HEK293 (cell line): ENCODE measurements around the gene CHI3L1.

ENCODE experiments used
- CTCF ChIA-PET: fragments of 350-600 bp; formaldehyde crosslinking; extraction: SDS; loops from one replicate; lab custom pipeline; 2021; ENCODE audit warnings: antibody characterized with exemption; lab: Yijun Ruan, JAX
- POLR2A ChIA-PET: fragments of 300-600 bp; formaldehyde crosslinking; extraction: SDS; loops from one replicate; lab custom pipeline; 2020; ENCODE audit warnings: antibody characterized with exemption, inconsistent platforms; lab: Yijun Ruan, JAX
- H3K27ac ChIP-seq: fragments of 200-500 bp; sonication (Bioruptor generic); 2 replicates; pipeline ENCODE4 v1.5.1; 2014; ENCODE audit warnings: low read depth, low read length, control low read depth, inconsistent platforms; ENCODE audit errors: extremely low read depth
- H3K36me3 ChIP-seq, 2 experiments: fragments of 200-500 bp in 1 of 2; sonication (Bioruptor generic) in 1 of 2; 1 replicate in 1 of 2; 2 replicates in 1 of 2; pipeline ENCODE4 v1.5.1; 2014 to 2017; ENCODE audit warnings: inconsistent platforms in 2 of 2, low read length in 2 of 2; ENCODE audit not compliant: control insufficient read depth in 2 of 2, insufficient read depth in 1 of 2
- H3K4me1 ChIP-seq: fragments of 200-500 bp; sonication (Bioruptor generic); 2 replicates; pipeline ENCODE4 v1.5.1; 2014; ENCODE audit warnings: mild to moderate bottlenecking, low read length, inconsistent platforms; ENCODE audit not compliant: control insufficient read depth, insufficient read depth
- H3K4me3 ChIP-seq: 2 replicates; pipeline ENCODE4 v1.5.1; 2011; ENCODE audit warnings: low read depth, mild to moderate bottlenecking, control low read depth, low read length, moderate library complexity
- H3K9me3 ChIP-seq: fragments of 200-500 bp; sonication (Bioruptor generic); 2 replicates; pipeline ENCODE4 v1.5.1; 2014; ENCODE audit warnings: low read depth, low read length, inconsistent platforms; ENCODE audit not compliant: control insufficient read depth, insufficient read depth
- TRIM28 ChIP-seq: IDR thresholded peaks from 2 replicates; pipeline ENCODE4 v1.6.1; 2011; ENCODE audit warnings: low read length, control low read depth, borderline replicate concordance
- YY2 ChIP-seq: fragments of 450-650 bp; formaldehyde crosslinking; IDR thresholded peaks from 2 replicates; pipeline ENCODE4 v1.5.1; 2016; ENCODE audit warnings: missing biosample characterization, missing genetic modification characterization
- ZBTB17 ChIP-seq: fragments of 450-650 bp; formaldehyde crosslinking; IDR thresholded peaks from 2 replicates; pipeline ENCODE4 v1.5.1; 2016; ENCODE audit warnings: missing biosample characterization, missing genetic modification characterization
- ZBTB48 ChIP-seq: fragments of 450-650 bp; formaldehyde crosslinking; IDR thresholded peaks from 2 replicates; pipeline ENCODE4 v1.5.1; 2016; ENCODE audit warnings: missing biosample characterization, missing genetic modification characterization
- ZFP41 ChIP-seq: fragments of 450-650 bp; formaldehyde crosslinking; IDR thresholded peaks from 2 replicates; pipeline ENCODE4 v1.5.1; 2016; ENCODE audit warnings: missing biosample characterization, missing genetic modification characterization, borderline replicate concordance
- ZNF221 ChIP-seq: fragments of 450-650 bp; formaldehyde crosslinking; IDR thresholded peaks from 2 replicates; pipeline ENCODE4 v1.5.1; 2017; ENCODE audit warnings: missing biosample characterization, missing genetic modification characterization, borderline replicate concordance
- ZNF354C ChIP-seq: fragments of 450-650 bp; formaldehyde crosslinking; IDR thresholded peaks from 2 replicates; pipeline ENCODE4 v1.5.1; 2016; ENCODE audit warnings: missing biosample characterization, missing genetic modification characterization, low read depth, borderline replicate concordance
- ZNF521 ChIP-seq: fragments of 450-650 bp; formaldehyde crosslinking; IDR thresholded peaks from 2 replicates; pipeline ENCODE4 v1.5.1; 2017; ENCODE audit warnings: missing biosample characterization, mild to moderate bottlenecking, missing genetic modification characterization
- ZNF529 ChIP-seq: fragments of 450-650 bp; formaldehyde crosslinking; IDR thresholded peaks from 2 replicates; pipeline ENCODE4 v1.5.1; 2017; ENCODE audit warnings: missing genetic modification characterization, missing biosample characterization; ENCODE audit not compliant: insufficient replicate concordance
- ZNF660 ChIP-seq: fragments of 450-650 bp; IDR thresholded peaks from 2 replicates; pipeline ENCODE4 v1.5.1; 2018; ENCODE audit warnings: missing biosample characterization, mild to moderate bottlenecking, missing genetic modification characterization
- TF ChIP-seq, protein P1 (sequence below): fragments of 450-650 bp; formaldehyde crosslinking; IDR thresholded peaks from 2 replicates; pipeline ENCODE4 v1.5.1; 2016; ENCODE audit warnings: missing biosample characterization, missing genetic modification characterization
- TF ChIP-seq, protein P2 (sequence below): fragments of 450-650 bp; formaldehyde crosslinking; IDR thresholded peaks from 2 replicates; pipeline ENCODE4 v1.5.1; 2016; ENCODE audit warnings: missing biosample characterization, missing genetic modification characterization

The CHI3L1 gene

DNA sequence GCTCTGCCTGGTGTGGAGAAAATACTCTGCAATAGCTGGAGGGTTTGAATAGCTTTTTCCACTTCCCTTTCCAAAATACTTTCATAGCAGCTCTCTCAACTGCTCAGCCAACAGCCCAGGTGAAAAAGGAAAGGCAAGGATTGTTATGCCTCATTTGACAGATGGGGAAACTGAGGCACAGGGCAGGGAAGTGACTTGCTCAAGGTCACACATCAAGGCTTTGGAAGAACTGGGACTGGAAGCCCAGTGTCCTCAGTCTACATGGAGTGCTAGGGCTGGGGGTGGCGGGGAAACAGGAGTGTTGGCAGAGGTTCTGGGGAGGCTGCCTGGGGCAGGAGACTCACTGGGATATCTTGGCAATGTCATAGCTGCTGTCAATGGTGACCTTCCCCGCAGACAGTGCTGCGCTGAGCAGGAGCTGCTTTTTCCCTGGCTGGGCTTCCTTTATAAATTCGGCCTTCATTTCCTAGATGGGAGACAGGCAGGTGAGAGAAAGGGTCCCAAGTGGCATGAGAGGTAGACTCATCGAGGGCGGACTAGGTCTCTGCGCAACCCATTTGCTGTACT is 4.0 kb downstream of the CHI3L1 start:
- CTCF ChIA-PET = interaction anchor here (0.6 to 3.3 kb wide), 6 partner anchors 10 to 84 kb away, joined by 3 to 20 read pairs (median 4); no protein-coding TSS in a partner anchor
- no peaks in the 10 kb centered on the region; the same call in 1 of the 2 replicates for H3K4me1 ChIP-seq
- POLR2A ChIA-PET = interaction anchor here (1.0 kb wide), 1 partner anchor 64 kb away, joined by 3 read pairs; no protein-coding TSS in a partner anchor
- H3K9me3 ChIP-seq = no peaks in the 10 kb centered on the region
- no peak for TF ChIP-seq ZBTB48 (tag by site-specific recombination)
- no peak for TF ChIP-seq YY2 (tag by site-specific recombination)
- TF ChIP-seq ZNF521 (tag by site-specific recombination) = no peak
- TF ChIP-seq, protein P1, sequence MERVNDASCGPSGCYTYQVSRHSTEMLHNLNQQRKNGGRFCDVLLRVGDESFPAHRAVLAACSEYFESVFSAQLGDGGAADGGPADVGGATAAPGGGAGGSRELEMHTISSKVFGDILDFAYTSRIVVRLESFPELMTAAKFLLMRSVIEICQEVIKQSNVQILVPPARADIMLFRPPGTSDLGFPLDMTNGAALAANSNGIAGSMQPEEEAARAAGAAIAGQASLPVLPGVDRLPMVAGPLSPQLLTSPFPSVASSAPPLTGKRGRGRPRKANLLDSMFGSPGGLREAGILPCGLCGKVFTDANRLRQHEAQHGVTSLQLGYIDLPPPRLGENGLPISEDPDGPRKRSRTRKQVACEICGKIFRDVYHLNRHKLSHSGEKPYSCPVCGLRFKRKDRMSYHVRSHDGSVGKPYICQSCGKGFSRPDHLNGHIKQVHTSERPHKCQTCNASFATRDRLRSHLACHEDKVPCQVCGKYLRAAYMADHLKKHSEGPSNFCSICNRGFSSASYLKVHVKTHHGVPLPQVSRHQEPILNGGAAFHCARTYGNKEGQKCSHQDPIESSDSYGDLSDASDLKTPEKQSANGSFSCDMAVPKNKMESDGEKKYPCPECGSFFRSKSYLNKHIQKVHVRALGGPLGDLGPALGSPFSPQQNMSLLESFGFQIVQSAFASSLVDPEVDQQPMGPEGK (tag by site-specific recombination) = no peak
- no peak for TF ChIP-seq ZBTB17 (tag by site-specific recombination)
- TF ChIP-seq, protein P2, sequence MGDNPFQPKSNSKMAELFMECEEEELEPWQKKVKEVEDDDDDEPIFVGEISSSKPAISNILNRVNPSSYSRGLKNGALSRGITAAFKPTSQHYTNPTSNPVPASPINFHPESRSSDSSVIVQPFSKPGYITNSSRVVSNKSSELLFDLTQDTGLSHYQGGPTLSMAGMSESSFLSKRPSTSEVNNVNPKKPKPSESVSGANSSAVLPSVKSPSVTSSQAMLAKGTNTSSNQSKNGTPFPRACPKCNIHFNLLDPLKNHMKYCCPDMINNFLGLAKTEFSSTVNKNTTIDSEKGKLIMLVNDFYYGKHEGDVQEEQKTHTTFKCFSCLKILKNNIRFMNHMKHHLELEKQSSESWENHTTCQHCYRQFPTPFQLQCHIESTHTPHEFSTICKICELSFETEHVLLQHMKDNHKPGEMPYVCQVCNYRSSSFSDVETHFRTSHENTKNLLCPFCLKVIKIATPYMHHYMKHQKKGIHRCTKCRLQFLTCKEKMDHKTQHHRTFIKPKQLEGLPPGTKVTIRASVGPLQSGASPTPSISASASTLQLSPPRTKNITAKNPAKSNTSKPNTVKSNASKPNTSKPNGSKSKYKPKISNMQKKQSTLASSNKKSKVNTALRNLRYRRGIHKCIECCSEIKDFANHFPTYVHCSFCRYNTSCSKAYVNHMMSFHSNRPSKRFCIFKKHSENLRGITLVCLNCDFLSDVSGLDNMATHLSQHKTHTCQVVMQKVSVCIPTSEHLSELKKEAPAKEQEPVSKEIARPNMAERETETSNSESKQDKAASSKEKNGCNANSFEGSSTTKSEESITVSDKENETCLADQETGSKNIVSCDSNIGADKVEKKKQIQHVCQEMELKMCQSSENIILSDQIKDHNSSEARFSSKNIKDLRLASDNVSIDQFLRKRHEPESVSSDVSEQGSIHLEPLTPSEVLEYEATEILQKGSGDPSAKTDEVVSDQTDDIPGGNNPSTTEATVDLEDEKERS (tag by site-specific recombination) = no peak
- TF ChIP-seq ZNF221 (tag by site-specific recombination) = no peak
- no peak for TF ChIP-seq ZNF529 (tag by site-specific recombination)
- TF ChIP-seq ZNF354C (tag by site-specific recombination) = no peak
- no peak overlapping the region for H3K4me3 ChIP-seq
- H3K27ac ChIP-seq = no peak overlapping the region
- no peaks in the 10 kb centered on the region for H3K36me3 ChIP-seq

DNA sequence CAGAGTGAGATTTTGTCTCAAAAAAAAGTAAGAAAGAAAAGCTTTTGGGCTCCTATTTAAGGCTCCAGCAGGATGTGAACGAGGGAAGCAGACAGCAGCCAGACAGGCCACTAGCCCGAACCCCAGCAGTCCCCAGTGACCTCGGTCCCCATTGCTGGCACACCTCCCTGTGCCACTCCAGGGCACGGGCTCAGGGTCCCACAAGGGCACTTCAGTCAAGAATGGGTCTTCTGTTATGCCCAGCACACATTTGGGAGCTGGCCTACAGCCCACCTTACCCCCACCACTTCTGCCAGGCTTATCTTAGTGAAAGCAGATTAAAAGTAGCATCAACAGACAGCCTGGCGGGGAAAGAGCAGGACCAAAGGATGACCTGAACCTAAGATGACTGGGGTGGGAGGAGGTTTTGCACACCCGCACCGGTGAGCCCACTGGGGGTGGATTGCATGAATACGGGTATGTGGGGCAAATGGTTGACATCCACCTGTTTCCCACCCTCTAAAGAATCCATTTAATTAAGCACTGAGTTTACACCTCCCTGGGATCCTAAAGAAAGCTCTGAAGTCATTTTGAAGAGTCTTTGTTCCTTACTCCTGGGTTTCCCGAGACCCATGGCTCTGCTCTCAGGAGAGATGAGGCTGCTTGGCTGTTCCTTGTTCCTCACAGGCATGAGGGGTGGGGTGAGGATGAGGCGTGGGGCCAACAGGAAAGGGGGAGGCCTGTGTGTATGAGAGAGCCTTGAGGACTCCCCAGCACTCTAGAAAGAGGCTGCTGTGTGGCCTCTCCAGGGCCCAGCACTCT is 4.7 kb downstream of the CHI3L1 start:
- Histone ChIP-seq H3K36me3 (no peaks in the 10 kb centered on the region), H3K27ac (no peak overlapping the region), H3K4me3 (no peak overlapping the region), H3K4me1 (no peaks in the 10 kb centered on the region; the same call in 1 of the 2 replicates), H3K9me3 (no peaks in the 10 kb centered on the region)
- POLR2A ChIA-PET = interaction anchor here (1.0 kb wide), 1 partner anchor 64 kb away, joined by 3 read pairs; no protein-coding TSS in a partner anchor
- no peak for TF ChIP-seq TRIM28
- CTCF ChIA-PET = interaction anchor here (0.6 to 3.3 kb wide), 6 partner anchors 9 to 86 kb away, joined by 3 to 20 read pairs (median 4); no protein-coding TSS in a partner anchor

DNA sequence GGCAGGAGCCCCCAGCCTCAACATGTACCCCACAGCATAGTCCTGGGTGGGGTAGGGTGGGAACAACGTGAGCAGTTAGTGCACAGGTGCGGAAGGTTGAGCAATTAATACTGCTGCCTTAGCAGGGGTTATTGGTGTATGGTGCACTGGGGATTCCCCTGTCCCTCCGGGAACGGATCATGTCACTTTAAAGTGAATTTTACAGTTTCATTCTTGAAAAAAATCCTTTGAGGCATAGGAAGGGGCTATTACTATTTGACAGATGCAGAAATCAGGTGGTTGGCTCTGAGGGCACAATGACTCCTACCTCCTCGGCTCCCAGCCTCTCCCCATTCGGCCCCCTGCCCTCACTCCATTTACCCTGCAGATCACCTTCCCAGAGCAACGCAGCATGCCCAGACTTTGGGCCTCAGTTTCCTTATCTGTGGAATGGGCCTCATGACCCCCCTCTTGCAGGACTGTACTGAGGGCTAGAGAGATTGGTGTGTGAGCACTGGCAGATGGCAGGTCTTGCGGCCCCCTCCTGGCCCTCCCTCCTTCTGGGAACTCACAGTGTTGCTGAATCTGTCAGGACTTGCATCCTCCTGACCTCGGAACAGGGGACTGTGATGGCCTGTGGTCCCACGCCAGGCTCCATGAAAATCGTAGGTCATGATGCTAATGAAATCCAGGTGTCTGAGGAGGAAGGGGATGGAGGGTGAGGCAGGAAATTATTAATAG is 5.7 kb downstream of the CHI3L1 start:
- POLR2A ChIA-PET = no interaction called here
- H3K4me3 ChIP-seq = no peak overlapping the region
- 0 out of 2 replicates have a peak, but pooled peaks have one; percentile 31 for TF ChIP-seq ZNF660
- TF ChIP-seq ZFP41 (tag by site-specific recombination) = no peak
- TF ChIP-seq, all 188 proteins: peak for 1
- Histone ChIP-seq H3K9me3 (no peaks in the 10 kb centered on the region), H3K36me3 (no peaks in the 10 kb centered on the region), H3K27ac (no peak overlapping the region), H3K4me1 (no peaks in the 10 kb centered on the region; the same call in 1 of the 2 replicates)
- CTCF ChIA-PET = interaction anchor here (2.0 to 3.3 kb wide), 2 partner anchors 8 to 87 kb away, joined by 5 to 20 read pairs; no protein-coding TSS in a partner anchor
